HG03064 (cell line): ENCODE results near the gene GSTP1.
A peak's percentile ranks its signal among the peaks of the same experiment; 100 is the strongest.
"Not testable (repeated sequence)": the region's sequence is repeated elsewhere in the genome, so short reads cannot be mapped to it uniquely, and the experiment has no call there.

Experiments
- ATAC-seq: cut with Tn5 transposase; IDR thresholded peaks from one replicate; pipeline ENCODE4 v1.9.1; 2021; ENCODE audit warnings: low read depth; ENCODE audit not compliant: unreplicated experiment

Gene GSTP1

DNA sequence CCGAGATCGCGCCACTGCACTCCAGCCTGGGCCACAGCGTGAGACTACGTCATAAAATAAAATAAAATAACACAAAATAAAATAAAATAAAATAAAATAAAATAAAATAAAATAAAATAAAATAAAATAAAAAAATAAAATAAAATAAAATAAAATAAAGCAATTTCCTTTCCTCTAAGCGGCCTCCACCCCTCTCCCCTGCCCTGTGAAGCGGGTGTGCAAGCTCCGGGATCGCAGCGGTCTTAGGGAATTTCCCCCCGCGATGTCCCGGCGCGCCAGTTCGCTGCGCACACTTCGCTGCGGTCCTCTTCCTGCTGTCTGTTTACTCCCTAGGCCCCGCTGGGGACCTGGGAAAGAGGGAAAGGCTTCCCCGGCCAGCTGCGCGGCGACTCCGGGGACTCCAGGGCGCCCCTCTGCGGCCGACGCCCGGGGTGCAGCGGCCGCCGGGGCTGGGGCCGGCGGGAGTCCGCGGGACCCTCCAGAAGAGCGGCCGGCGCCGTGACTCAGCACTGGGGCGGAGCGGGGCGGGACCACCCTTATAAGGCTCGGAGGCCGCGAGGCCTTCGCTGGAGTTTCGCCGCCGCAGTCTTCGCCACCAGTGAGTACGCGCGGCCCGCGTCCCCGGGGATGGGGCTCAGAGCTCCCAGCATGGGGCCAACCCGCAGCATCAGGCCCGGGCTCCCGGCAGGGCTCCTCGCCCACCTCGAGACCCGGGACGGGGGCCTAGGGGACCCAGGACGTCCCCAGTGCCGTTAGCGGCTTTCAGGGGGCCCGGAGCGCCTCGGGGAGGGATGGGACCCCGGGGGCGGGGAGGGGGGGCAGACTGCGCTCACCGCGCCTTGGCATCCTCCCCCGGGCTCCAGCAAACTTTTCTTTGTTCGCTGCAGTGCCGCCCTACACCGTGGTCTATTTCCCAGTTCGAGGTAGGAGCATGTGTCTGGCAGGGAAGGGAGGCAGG lies at the start of gene GSTP1:
Gene GSTP1 (plus strand): TSS at position 566 of the 958 bp plus-strand sequence. CDS start 32 bp downstream, at position 598.
- peak; percentile 56 for ATAC-seq

DNA sequence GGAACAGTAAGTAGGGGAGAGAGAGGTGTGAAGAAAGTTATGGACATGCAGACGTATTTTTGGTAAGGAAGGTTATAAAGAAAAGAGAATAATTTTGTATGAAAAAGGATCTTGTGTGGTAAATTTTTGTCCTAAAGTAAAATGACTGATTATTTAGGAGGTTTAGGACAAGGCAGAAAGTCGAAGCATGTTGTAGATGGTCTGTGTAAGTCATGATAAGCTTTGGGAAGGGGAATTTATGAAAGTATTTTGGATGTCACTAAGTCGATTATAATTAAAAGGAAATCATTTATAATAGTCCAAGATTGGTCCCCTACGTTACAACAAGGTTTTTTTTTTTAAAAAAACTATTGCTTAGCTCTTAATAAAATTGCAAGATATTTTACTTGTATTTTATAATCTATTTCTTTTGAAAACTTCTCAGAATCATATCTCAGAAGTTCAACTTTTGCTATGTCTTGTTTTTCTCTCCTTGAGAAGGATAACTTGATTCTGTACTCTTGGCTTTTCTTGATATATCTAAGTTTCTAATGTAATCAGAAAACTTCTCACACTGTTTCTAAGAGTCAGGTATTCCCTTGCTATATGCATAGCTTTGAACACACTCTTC lies 49.4 kb upstream of the GSTP1 start:
- no peak for ATAC-seq

DNA sequence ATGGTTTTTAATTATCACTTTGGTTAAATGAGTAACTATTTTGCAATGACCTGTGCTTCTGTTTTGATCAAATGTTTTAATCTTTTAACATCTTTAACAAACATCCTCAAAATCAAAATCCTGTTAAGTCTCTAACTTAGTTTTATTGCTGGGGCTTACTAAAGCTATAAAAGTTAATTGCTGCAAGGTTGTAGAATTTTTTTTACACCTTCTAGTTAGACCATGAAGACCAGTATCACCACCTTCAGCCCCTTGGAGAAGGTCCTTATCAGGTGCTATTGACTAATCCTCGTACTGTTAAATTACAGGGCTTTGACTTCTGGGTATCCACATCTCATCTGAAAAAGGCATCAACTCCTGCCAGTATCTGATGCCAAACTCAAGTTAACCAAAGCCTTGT lies 48.1 kb upstream of the GSTP1 start:
- no peak for ATAC-seq

DNA sequence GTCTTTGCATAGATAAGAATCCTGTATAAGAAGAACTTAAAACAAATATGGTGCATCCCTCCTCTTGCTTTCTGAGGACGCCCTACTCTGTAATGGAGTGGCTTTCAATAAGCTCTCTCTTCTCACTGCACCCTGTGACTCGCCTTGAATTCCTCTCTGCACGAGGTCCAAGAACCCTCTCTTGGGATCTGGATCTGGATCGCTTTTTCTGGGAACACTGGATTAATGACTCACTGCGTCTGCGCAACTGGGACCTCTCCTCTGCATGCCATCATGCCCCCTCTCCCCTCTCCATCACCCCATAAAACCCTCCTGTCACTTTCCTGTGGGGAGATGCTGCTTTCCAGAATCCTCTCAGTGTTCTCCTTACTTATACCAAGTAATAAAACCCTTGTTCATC lies 45.3 kb upstream of the GSTP1 start:
- ATAC-seq, result no peak

DNA sequence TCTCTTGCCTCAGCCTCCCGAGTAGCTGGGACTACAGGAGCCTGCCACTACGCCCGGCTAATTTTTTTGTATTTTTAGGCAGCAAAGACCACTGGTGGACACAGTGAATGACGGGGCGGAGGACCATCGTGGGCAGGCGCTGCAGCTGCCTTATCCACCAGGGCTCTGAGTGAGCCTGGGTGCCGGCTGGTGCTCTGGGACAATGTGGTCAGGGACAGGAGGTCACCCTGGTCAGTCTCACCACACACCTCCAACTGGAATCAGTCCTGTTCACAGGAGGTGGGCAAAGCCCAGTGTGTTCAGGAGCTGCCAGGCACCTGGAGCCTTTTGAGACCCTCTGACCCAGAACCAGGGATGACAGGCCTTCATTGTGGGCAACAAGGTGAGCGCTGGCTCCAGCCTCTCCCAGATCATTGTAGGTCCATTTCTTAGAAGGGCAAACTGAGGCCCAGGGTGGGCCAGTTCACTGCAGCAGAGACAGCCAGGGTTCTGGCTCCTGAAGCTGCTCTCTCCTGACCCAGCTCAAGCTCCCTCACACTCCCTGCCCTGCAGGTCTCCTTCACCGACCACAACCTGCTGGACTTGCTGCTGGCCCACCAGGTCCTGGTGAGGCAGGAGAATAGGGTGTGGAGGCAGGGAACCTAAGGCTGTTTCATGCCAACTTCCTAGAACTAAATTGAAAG lies 44.6 kb upstream of the GSTP1 start:
- ATAC-seq, result no peak

DNA sequence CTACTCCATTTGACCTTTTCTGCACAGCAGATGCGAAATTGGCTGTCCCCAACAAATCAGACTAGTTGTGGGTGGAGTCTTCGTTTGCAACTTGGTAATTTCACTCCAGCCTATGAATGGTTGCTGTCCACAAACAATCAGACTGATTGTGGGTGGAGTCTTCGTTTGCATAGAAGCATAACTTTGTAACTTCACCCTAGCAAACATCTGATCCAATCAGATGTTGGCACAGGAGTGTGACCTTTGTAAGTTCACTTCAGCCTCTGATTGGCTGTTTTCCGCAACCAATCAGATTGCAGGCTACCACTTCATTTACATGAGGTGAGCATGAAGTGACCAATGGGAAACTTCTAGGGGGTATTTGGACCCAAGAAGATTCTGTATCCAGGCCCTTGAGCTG lies 44.1 kb upstream of the GSTP1 start:
- ATAC-seq, result no peak

DNA sequence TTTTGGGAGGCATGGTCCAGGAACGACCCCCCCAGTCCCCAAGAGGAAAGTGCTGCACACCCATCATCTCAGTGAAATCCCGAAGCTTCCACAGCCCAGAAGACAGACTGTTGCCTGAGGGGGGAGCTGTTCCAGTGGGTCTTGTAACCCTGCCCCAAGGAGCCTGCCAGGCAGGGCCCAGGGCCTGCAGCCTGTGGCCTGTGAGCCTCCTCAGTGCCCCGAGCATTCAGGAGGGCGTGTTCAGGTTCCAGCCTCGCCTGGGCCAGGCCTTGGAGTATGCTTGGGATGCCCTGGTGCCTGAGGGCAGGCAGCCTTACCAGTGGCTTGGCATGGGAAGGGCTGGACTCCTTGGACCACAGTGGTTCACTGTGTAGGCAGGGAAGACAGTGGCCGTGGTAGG lies 42.4 kb upstream of the GSTP1 start:
- no peak for ATAC-seq

DNA sequence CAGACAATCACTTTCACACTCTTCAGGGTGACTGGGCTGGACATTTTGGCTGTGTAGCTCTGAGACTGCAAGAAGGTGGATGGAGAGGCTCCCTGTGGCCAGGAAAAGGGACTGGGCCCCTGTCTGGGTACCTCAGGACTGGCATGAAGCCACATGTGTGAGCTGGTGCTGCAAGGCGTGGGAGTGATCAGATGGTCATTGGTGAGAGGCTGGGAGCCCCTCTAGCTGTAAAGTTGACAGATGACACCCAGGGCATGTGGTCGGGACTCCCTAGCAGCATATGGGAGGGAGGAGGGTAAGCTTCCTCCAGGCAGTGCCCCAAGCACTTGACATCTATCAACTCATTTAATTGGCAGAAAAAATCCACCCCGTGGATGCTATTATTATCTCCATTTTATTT lies 41.4 kb upstream of the GSTP1 start:
- ATAC-seq, result no peak

DNA sequence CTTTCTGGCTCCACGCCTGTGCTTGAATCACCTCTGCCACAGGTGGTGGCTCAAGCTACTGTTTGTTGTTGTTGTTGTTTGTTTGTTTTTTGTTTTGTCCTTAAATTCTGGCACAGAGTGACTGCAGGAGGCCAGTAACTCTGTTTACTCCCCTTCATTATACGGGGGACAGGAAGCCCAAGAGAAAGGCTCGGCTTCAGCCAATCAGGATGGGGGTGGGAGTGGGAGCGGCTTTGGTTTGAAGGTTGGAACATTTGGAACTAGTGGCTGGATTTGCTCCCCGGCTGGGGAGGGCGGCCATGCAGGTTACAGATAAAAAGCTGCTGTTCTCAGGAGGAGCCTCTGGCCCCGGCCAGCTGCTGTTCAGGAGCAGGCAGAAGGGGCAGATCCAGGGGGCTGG lies 40.6 kb upstream of the GSTP1 start:
- ATAC-seq, result no peak

DNA sequence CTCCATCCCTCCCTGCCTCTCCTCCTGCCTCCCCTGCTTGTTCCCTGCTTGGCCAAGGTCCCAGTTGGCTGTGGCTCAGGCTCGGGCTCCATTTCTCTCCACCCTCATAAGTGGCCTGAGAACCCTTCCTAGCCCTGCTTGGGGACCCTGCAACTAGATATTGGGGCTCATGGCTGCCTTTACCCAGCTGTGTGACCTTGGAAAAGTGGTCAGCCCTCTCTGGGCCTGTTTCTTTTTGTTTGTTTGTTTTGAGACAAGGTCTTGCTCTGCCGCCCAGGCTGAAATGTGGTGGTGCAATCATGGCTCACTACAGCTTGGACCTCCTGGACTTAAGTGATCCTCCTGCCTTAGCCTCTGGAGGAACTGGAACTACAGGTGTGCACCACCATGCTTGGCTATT lies 40.0 kb upstream of the GSTP1 start:
- ATAC-seq, result no peak

DNA sequence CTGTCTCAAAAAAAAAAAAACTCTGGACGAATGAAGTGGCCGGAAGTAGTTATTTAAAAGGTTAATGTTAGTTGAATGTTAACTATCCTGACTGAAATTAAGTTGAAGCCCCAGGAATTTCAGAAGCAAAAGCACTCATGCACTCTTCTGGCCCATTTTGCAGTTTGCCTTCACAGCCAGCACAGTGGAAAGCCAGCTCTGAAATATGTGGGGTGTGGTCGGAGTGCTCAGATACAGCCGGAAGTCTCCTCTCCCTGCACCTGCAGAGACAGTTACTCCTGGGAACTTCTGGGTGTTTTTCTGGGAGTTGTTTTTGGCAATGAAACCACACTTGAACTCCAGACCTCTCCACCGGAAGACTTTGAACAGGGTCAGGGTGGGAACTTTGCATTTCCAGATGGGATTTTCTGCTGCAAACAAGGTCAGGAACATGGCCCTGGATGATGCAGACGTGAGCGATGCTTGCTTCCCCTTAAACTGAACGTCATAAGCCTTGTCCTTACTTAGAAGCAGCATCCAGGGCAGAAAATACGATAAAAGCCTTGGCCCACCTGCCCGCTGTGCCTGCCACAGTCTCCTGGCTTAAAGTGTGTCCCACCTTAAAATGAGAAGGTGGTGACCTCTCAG lies 38.9 kb upstream of the GSTP1 start:
- ATAC-seq, result no peak

DNA sequence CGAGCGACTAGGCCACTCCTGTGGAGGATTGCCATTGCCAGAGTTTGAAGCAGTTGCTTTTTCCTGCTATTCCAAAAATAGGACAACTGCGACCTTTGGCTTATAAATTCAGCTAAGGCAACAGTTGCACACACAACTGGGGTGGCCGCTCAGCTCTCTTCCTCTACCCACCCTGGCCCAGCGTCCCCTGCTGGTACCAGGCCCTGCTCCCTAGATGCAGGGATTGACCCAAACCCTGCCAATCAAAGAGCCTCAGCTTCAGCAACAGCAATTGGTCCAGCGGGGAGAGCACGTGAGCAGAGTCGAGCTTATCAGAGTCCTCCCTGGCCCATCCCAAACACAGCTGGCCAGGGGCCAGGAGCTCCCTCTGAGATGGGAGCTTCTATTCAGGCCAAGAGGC lies 38.3 kb upstream of the GSTP1 start:
- no peak for ATAC-seq

DNA sequence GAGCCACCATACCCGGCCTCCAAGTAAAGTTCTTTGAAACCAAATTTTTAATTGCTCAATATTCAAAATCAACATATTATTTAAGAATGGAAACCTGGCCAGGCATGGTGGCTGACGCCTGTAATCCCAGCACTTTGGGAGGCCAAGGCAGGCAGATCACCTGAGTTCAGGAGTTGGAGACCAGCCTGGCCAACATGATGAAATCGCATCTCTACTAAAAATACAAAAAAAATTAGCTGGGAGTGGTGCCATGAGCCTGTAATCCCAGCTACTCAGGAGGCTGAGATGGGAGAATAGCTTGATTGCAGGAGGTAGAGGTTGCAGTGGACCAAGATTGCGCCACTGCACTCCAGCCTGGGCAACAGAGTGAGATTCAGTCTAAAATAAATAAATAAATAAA lies 35.5 kb upstream of the GSTP1 start:
- not testable (repeated sequence) for ATAC-seq

DNA sequence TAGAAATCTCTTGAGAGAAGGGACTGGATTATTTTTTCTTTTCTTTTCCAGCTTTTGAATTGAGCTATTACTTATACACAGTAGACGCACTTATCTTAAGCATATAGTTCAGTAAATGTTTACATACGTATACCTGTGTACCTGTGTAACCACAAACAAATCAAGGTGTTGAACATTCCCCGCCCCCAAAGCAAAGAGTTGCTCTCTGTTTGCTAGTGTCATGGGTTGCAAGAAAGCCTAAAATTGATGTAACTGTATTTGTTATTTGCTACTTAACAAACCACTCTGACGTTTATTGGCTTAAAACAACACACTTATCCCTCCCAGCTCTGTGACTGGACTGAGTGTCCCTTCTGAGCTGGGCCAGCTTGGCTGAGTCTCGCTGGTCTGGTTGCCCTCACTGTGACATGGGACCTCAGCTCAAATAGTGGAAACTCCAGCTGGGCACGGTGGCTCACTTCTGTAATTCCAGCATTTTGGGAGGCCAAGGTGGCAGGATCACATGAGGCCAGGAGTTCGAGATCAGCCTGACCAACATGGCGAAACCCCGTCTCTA lies 35.0 kb upstream of the GSTP1 start:
- no peak for ATAC-seq

DNA sequence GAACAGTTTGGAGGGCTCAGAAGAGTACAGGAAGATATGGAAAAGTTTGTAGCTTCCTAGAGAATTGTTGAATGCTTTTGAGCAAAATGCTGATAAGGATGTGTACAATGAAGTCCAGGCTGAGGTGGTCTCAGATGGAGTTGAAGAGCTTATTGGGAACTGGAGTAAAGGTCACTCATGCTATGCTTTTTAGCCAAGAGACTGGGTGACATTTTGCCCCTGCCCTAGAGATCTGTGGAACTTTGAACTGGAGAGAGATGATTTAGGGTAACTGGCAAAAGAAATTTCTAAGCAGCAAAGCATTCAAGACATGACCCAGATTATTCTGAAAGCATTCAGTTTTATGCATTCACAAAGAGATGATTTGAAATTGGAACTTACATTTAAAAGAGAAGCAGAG lies 32.5 kb upstream of the GSTP1 start:
- ATAC-seq, result no peak

DNA sequence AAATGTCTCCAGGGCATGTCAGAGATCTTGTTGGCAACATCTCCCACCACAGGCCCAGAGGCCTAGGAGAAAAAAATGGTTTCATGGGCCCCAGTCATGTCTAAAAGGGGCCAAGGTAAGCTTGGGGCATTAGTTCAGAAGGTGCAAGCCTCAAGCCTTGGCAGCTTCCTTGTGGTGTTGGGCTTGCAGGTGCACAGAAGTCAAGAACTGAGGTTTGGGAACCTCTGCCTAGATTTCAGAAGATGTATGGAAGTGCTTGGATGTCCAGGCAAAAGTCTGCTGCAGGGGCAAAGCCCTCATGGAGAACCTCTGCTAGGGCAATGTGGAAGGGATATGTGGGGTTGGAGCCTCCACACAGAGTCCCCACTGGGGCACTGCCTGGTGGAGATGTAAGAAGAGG lies 31.9 kb upstream of the GSTP1 start:
- ATAC-seq, result not testable (repeated sequence)

DNA sequence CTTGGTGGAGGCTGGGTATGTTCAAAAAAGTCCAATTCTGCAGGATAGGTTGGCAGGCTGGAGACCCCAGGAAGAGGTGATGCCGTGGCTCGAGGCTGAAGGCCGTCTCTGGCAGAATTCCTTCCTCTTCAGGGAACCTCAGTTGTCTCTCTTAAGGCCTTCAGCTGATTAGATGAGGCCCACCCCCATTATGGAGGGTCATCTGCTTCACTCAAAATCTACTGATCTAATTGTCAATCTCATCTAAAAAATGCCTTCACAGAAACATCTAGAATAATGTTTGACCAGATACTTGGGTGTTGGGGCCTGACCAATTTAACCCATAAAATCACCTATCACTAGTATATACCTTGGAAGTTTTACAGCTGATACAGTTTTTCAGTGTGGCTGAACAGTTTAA lies 27.4 kb upstream of the GSTP1 start:
- ATAC-seq, result no peak

DNA sequence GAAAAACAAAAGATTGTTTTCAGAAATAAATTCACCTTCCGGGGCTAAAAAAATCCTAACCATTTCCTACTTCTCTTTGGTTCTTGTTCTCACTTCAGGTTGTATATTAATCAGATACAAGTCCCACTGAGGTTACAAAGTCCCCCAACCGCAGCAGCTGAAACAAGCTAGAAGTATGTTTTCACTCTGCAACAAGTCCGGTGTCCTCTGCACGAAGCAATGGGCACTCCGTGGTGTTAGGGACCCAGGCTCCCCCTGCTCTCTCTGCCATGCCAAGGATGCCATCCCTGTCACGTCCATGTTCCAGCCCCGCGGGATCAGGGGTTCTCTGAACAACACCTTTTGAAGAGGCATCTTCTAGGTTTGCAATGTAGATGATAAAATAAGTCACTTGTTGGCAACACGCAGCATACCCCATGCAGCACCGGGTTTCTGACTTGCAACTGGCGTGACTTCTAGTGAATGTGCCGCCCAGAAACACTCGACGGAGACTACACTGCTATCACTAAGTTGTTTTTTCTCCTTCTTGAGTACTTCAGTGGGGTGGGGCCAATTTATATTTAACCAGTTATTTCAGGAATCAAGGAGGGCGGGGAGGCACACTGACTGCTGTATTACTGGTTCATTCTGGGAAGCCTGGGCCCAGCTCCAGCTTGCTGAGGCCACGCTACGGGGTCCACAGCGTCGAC lies 25.4 kb upstream of the GSTP1 start:
- no peak for ATAC-seq

DNA sequence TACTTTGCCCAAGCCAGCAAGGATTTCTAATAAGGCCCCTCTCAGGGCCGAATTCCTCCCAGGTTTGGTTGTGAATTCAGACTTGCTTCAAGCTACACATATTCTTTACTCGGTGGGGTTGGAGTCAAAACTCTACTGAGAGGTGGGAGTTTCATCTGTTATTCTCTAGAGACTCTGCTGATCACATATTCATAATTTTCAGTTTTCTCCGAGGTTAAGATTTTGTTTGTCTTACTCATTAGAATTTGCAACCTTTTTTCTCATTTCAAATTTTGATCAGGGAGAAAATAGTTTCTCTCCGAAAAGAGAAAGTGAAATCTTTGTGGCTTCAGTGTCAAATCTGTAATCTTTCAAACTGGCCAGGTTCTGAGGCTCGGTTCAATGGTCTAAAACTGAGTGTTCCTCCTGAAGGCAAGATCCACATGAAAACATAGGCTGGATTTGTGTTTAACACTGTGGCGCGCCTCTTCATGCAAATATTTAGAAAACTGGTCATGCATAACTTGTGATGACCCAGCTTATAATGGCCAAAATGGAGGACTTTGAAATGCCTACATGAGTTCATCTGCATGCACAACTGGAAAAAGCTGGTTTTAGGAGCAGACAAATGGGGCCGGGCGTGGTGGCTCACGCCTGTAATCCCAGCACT lies 21.5 kb upstream of the GSTP1 start:
- ATAC-seq, result peak; percentile 69
